K562 (cell line): Measurements from ENCODE around the gene ZFYVE27. TPM values are rescaled to one million over a fixed set of nuclear protein-coding genes. Genes with fewer than 3 reads are reported as not detected.

Experiments used
- ATAC-seq: fragments of 200-7000 bp; cut with Tn5 transposase; 3 replicates; pipeline ENCODE4 v1.9.1; 2020; ENCODE audit warnings: moderate library complexity
- BruUV-seq: library from RNA; stranded (reverse); fragments of 400-500 nt; replicated peaks from 2 replicates; lab custom pipeline; 2021; lab: Mats Ljungman, UMichigan
- CTCF ChIA-PET: fragments of 300-600 bp; formaldehyde crosslinking; extraction: SDS; loops from one replicate; lab custom pipeline; 2021; ENCODE audit warnings: low intra/inter-chr PET ratio; lab: Yijun Ruan, JAX
- POLR2A ChIA-PET: fragments of 300-600, 350-650 bp; sonication (Branson Sonifier 250); formaldehyde crosslinking; extraction: SDS; loops from one replicate; lab custom pipeline; 2021; ENCODE audit warnings: antibody characterized with exemption, inconsistent platforms; lab: Yijun Ruan, JAX
- DNase-seq, 4 experiments: peaks; one replicate each; pipeline versions ENCODE4 v3.0.0 to v3.0.0-alpha.2; 2011 to 2018; ENCODE audit warnings: low spot score in 3 of 4, mixed read lengths in 3 of 4; ENCODE audit errors: extremely low read depth in 1 of 4
- FAIRE-seq: peaks from 2 replicates; lab custom pipeline; 2011; peaks lifted over from hg19 to GRCh38; lab: Jason Lieb, UNC
- H2AFZ ChIP-seq: 2 replicates; pipeline ENCODE4 v1.6.0; 2011; ENCODE audit warnings: low read depth, low read length, control low read depth, inconsistent platforms
- H3K27ac ChIP-seq: fragments of 200-600 bp; 3 replicates; pipeline ENCODE4 v1.8.0; 2011; ENCODE audit warnings: low read depth, mild to moderate bottlenecking, control low read depth, inconsistent platforms, low read length, moderate library complexity, mixed read lengths; ENCODE audit errors: extremely low read depth
- H3K27me3 ChIP-seq, 2 experiments: fragments of 300-600 bp in 1 of 2; 2 replicates in 1 of 2; 3 replicates in 1 of 2; pipeline versions ENCODE4 v1.6.0 to v1.8.0; 2011; ENCODE audit warnings: inconsistent platforms in 2 of 2, low read length in 2 of 2, mild to moderate bottlenecking in 1 of 2, mixed read lengths in 1 of 2, moderate library complexity in 1 of 2; ENCODE audit not compliant: control insufficient read depth in 2 of 2, insufficient read depth in 2 of 2
- H3K36me3 ChIP-seq: fragments of 300-600 bp; 3 replicates; pipeline ENCODE4 v1.8.0; 2011; ENCODE audit warnings: mild to moderate bottlenecking, low read length, inconsistent platforms; ENCODE audit not compliant: control insufficient read depth, insufficient read depth
- H3K4me1 ChIP-seq, 2 experiments: fragments of 200-600 bp in 1 of 2; replicated peaks in 1 of 2; 2 replicates in 1 of 2; 3 replicates in 1 of 2; pipeline versions ENCODE4 v1.5.1 to v1.8.0; 2011; ENCODE audit warnings: inconsistent platforms in 2 of 2, low read length in 2 of 2, mild to moderate bottlenecking in 1 of 2, mixed read lengths in 1 of 2, moderate library complexity in 1 of 2; ENCODE audit not compliant: control insufficient read depth in 2 of 2, insufficient read depth in 2 of 2
- H3K4me2 ChIP-seq: 2 replicates; pipeline ENCODE4 v1.6.1; 2011; ENCODE audit warnings: low read length, control low read depth, inconsistent platforms, mixed read lengths; ENCODE audit not compliant: insufficient read depth
- H3K4me3 ChIP-seq: fragments of 200-600 bp; sonication (generic), shearing (Covaris generic); 2 replicates; pipeline ENCODE4 v1.5.1; 2016; ENCODE audit warnings: control low read depth, inconsistent platforms
- H3K79me2 ChIP-seq: fragments of 200-600 bp; 3 replicates; pipeline ENCODE4 v1.8.0; 2011; ENCODE audit warnings: low read length, inconsistent platforms; ENCODE audit not compliant: control insufficient read depth, insufficient read depth
- H3K9ac ChIP-seq, 2 experiments: 2 replicates each; pipeline versions ENCODE4 v1.6.0 to v1.6.1; 2011; ENCODE audit warnings: low read depth in 2 of 2, low read length in 2 of 2, control low read depth in 1 of 2, inconsistent platforms in 1 of 2, mild to moderate bottlenecking in 1 of 2, mixed read lengths in 1 of 2; ENCODE audit not compliant: insufficient read depth in 1 of 2
- H3K9me1 ChIP-seq: one replicate; pipeline ENCODE4 v1.6.0; 2011; ENCODE audit warnings: inconsistent platforms, mild to moderate bottlenecking, low read length, moderate library complexity; ENCODE audit not compliant: control insufficient read depth, insufficient read depth
- H3K9me3 ChIP-seq: replicated peaks from 2 replicates; pipeline ENCODE4 v1.5.1; 2011; ENCODE audit warnings: low read depth, low read length, inconsistent platforms; ENCODE audit not compliant: control insufficient read depth, insufficient read depth
- H4K20me1 ChIP-seq: replicated peaks from 2 replicates; pipeline ENCODE4 v1.6.1; 2011; ENCODE audit warnings: low read length, inconsistent platforms, mixed read lengths; ENCODE audit not compliant: control insufficient read depth, insufficient read depth
- MCM3 ChIP-seq: fragments of 450-650 bp; IDR thresholded peaks from 2 replicates; pipeline ENCODE4 v1.6.1; 2016
- PYGO2 ChIP-seq: fragments of 450-650 bp; IDR thresholded peaks from 2 replicates; pipeline ENCODE4 v1.6.1; 2016; ENCODE audit warnings: mild to moderate bottlenecking, missing genetic modification characterization, moderate library complexity, missing compliant biosample characterization
- RBFOX2 ChIP-seq: fragments of 200-400 bp; formaldehyde crosslinking; IDR thresholded peaks from 2 replicates; pipeline ENCODE4 v1.6.1; 2017; ENCODE audit warnings: low read depth, mild to moderate bottlenecking, low read length, moderate library complexity
- RBM25 ChIP-seq: fragments of 200-400 bp; formaldehyde crosslinking; IDR thresholded peaks from 2 replicates; pipeline ENCODE4 v1.6.1; 2018; ENCODE audit warnings: low read length, low read depth, moderate library complexity; ENCODE audit not compliant: severe bottlenecking
- WGBS: fragments of 100-300 bp; shearing (Covaris generic); methylation state at CpG from one replicate; pipeline ENCODE4 v1.1.6; 2016; ENCODE audit warnings: low coverage, mixed read lengths; ENCODE audit not compliant: insufficient coverage; ENCODE audit errors: missing lambda C conversion rate; 5-methylcytosine and 5-hydroxymethylcytosine counted together
- in situ Hi-C: fragments of 300-500 bp; cut with MboI; formaldehyde crosslinking; loops from 4 replicates; pipeline ENCODE4 v1.15.0; 2018; ENCODE audit warnings: inconsistent platforms, mixed read lengths
- intact Hi-C: fragments of 100-400 bp; cut with micrococcal nuclease; formaldehyde crosslinking; loops from 2 replicates; pipeline ENCODE4 v1.14.2; 2022
- polyA plus RNA-seq, 8 experiments: library from polyadenylated mRNA; depleted of rRNA in 4 of 8; stranded (reverse) in 5 of 8; unstranded in 3 of 8; fragments of >200 nt; fragmentation: Nextera tagmentation in 2 of 8; fragmentation: Illumina TruSeq in 1 of 8; extraction: Ambion mirVana in 2 of 8; extraction: Trizol in 1 of 8; gene quantifications; 2 replicates each; pipeline versions ENCODE4 v1.2.1 to v1.2.3, GENCODE V29; 2011 to 2014; ENCODE audit warnings: inconsistent platforms in 1 of 8, missing spikeins in 1 of 8
- total RNA-seq, 7 experiments: library from RNA; depleted of rRNA in 6 of 7; stranded (reverse); fragments of >200 nt in 6 of 7; fragmentation: Illumina TruSeq in 2 of 7; extraction: Trizol in 2 of 7; gene quantifications; 2 replicates each; pipeline versions ENCODE4 v1.2.1 to v1.2.3, GENCODE V29; 2011 to 2021; ENCODE audit warnings: low replicate concordance in 1 of 7
- TF ChIP-seq, protein P1 (sequence below): sonication (generic); formaldehyde crosslinking; IDR thresholded peaks from 2 replicates; pipeline ENCODE4 v1.8.1; 2023; ENCODE audit warnings: mild to moderate bottlenecking, missing genetic modification reagents

ZFYVE27 gene
- total and polyA plus RNA-seq, 9 of the 15 experiments (the other 6 are each of a cell fraction or from before 2014, with no cell fraction given): 0.81 to 21.9 (median 15.3) TPM

DNA sequence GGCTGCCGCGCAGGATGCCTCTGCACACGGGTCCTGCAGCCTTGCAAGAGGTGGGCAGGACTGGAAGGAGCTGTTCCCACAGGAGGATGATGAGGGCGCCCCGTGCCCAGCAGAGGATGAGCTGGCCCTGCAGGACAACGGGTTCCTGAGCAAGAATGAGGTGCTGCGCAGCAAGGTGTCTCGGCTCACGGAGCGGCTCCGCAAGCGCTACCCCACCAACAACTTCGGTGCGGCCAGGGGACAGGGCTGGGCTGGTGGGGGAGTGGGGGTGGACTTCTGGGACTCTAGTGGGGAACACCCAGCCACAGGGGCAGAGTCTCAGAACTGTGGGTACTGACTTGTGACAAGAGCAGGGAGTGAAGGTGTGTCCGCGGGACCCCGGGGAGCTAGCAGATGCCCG lies 16.0 kb downstream of the ZFYVE27 start:
- Histone ChIP-seq H3K9me3 (no peaks in the 10 kb centered on the region), H3K9me1 (no peaks in the 10 kb centered on the region), H2AFZ (no peak overlapping the region), H3K9ac (no peak overlapping the region), H3K36me3 (peaks cover 92% of the 10 kb centered on the region), H3K4me3 (no peak overlapping the region), H3K4me1 (peaks cover 0 to 3% of the 10 kb centered on the region in 2 experiments; a peak in 1 of 5 replicates)
- in situ Hi-C loops (loop anchor here (25.0 kb wide), 1 partner anchor 109 kb away; no protein-coding TSS in a partner anchor), intact Hi-C loops (no loop called here)
- CTCF ChIA-PET: no interaction called here
- POLR2A ChIA-PET: interaction anchor here (0.7 to 1.0 kb wide), 3 partner anchors 9 to 66 kb away, joined by 3 to 5 read pairs (median 4); partner anchors contain the start of genes AVPI1 and ZFYVE27
- DNase-seq (no peak), ATAC-seq (no peak), FAIRE-seq (no peak)
- 98% methylated on average over 6 of the region's 18 CpGs for WGBS
- TF ChIP-seq MCM3: no peak
- 0 out of 2 replicates have a peak, but pooled peaks have one; percentile 30 for TF ChIP-seq RBFOX2
- TF ChIP-seq, all 486 proteins: peak for 1
- Histone ChIP-seq H3K79me2 (no peaks in the 10 kb centered on the region), H3K4me2 (no peak overlapping the region), H3K27me3 (no peaks in the 10 kb centered on the region), H4K20me1 (no peaks in the 10 kb centered on the region), H3K27ac (no peak overlapping the region)
- no TSS peak for BruUV-seq

DNA sequence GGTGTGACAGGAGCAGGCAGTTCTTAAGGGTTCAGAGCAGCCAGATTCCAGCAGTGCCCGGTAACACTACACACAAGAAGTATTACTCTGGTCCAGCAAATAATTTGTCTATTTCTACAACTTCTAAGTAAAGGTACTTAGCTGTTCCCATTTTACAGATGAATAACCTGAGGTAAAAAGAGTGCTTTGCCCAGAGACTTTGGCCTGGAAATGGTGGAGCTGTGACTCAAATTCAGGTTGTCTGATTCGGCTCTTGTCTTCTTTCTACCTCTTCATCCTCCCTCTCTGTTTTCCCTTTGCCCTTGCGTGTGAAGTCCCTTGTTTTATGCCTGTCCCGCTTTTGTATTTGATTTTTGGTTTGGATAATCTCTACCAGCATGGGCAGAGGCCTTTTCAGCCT lies 17.8 kb downstream of the ZFYVE27 start:
- intact Hi-C loops: no loop called here
- Histone ChIP-seq H3K9me1 (no peaks in the 10 kb centered on the region), H3K27me3 (no peaks in the 10 kb centered on the region), H2AFZ (no peak overlapping the region), H3K4me2 (no peak overlapping the region), H3K27ac (no peak overlapping the region), H3K36me3 (peaks cover 82% of the 10 kb centered on the region), H3K9me3 (no peaks in the 10 kb centered on the region), H3K4me3 (no peak overlapping the region), H3K79me2 (no peaks in the 10 kb centered on the region), H4K20me1 (no peaks in the 10 kb centered on the region), H3K9ac (no peak overlapping the region), H3K4me1 (no peaks in the 10 kb centered on the region)
- FAIRE-seq (no peak), DNase-seq (no peak), ATAC-seq (no peak)
- 39% methylated on average over 4 of the region's 4 CpGs for WGBS
- TF ChIP-seq RBM25 (peak; percentile 80), PYGO2 (tag) (no peak)
- TF ChIP-seq, protein P1, sequence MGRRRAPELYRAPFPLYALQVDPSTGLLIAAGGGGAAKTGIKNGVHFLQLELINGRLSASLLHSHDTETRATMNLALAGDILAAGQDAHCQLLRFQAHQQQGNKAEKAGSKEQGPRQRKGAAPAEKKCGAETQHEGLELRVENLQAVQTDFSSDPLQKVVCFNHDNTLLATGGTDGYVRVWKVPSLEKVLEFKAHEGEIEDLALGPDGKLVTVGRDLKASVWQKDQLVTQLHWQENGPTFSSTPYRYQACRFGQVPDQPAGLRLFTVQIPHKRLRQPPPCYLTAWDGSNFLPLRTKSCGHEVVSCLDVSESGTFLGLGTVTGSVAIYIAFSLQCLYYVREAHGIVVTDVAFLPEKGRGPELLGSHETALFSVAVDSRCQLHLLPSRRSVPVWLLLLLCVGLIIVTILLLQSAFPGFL: no peak
- no TSS peak for BruUV-seq
- ChIA-PET CTCF (no interaction called here), POLR2A (interaction anchor here (0.6 kb wide), 1 partner anchor 12 kb away, joined by 3 read pairs; no protein-coding TSS in a partner anchor)
- in situ Hi-C loops: loop anchor here (25.0 kb wide), 1 partner anchor 108 kb away; no protein-coding TSS in a partner anchor
